H1 (cell line): ENCODE measurements around the gene PNLDC1. TPM values are rescaled to one million over a fixed set of nuclear protein-coding genes. Genes with fewer than 3 reads are reported as not detected.

Experiments used
- CTCF ChIA-PET: fragments of 300-600 bp; sonication (Branson Sonifier 250); formaldehyde crosslinking; loops from one replicate; lab custom pipeline; 2021; ENCODE audit not compliant: partially characterized antibody; lab: Charles Lee
- POLR2A ChIA-PET: fragments of 300-600 bp; sonication (Branson Sonifier 250); formaldehyde crosslinking; loops from one replicate; lab custom pipeline; 2021; ENCODE audit warnings: inconsistent platforms; ENCODE audit not compliant: partially characterized antibody; lab: Charles Lee
- DNase-seq, 2 experiments: peaks; one replicate each; pipeline versions ENCODE4 v3.0.0 to v3.0.0-alpha.2; 2010 to 2022; ENCODE audit warnings: low spot score in 2 of 2, low read depth in 1 of 2, mixed read lengths in 1 of 2
- FAIRE-seq: peaks from 2 replicates; lab custom pipeline; 2011; peaks lifted over from hg19 to GRCh38; lab: Jason Lieb, UNC
- H2AFZ ChIP-seq: 2 replicates; pipeline ENCODE4 v1.8.1; 2012; ENCODE audit warnings: low read length, inconsistent platforms
- H2AK5ac ChIP-seq: 2 replicates; pipeline ENCODE4 v1.6.1; 2013; ENCODE audit warnings: low read depth, low read length
- H2BK120ac ChIP-seq: replicated peaks from 2 replicates; pipeline ENCODE3; 2013; ENCODE audit warnings: low read depth, low read length, inconsistent platforms
- H2BK12ac ChIP-seq: 2 replicates; pipeline ENCODE4 v1.6.1; 2013; ENCODE audit warnings: low read depth, low read length
- H2BK15ac ChIP-seq: 2 replicates; pipeline ENCODE4 v1.6.1; 2013; ENCODE audit warnings: low read length
- H2BK20ac ChIP-seq: 2 replicates; pipeline ENCODE4 v1.6.1; 2013; ENCODE audit warnings: low read length
- H2BK5ac ChIP-seq: 2 replicates; pipeline ENCODE4 v1.6.1; 2013; ENCODE audit warnings: low read depth, low read length
- H3K14ac ChIP-seq: 2 replicates; pipeline ENCODE4 v1.6.1; 2013; ENCODE audit warnings: inconsistent platforms; ENCODE audit not compliant: insufficient read length
- H3K18ac ChIP-seq: 2 replicates; pipeline ENCODE4 v1.6.1; 2013; ENCODE audit warnings: low read length; ENCODE audit errors: extremely low read depth
- H3K23ac ChIP-seq: 2 replicates; pipeline ENCODE4 v1.6.1; 2013; ENCODE audit warnings: inconsistent platforms; ENCODE audit not compliant: insufficient read length
- H3K23me2 ChIP-seq: 2 replicates; pipeline ENCODE4 v1.6.1; 2013; ENCODE audit warnings: low read depth, low read length
- H3K27ac ChIP-seq: 2 replicates; pipeline ENCODE4 v1.6.1; 2011; ENCODE audit warnings: low read depth, low read length, inconsistent platforms
- H3K27me3 ChIP-seq, 4 experiments: replicated peaks in 1 of 4; 1 replicate in 1 of 4; 2 replicates in 3 of 4; pipeline versions ENCODE4 v1.6.1 to v1.8.1; 2011 to 2013; ENCODE audit warnings: low read length in 3 of 4, mild to moderate bottlenecking in 3 of 4, inconsistent platforms in 2 of 4, mixed read lengths in 2 of 4, moderate library complexity in 1 of 4; ENCODE audit not compliant: control insufficient read depth in 3 of 4, insufficient read depth in 3 of 4; ENCODE audit errors: extremely low read depth in 1 of 4
- H3K36me3 ChIP-seq, 4 experiments: 2 replicates each; pipeline versions ENCODE4 v1.6.1 to v1.8.1; 2011 to 2013; ENCODE audit warnings: mild to moderate bottlenecking in 4 of 4, low read length in 3 of 4, moderate library complexity in 2 of 4, control low read depth in 1 of 4, inconsistent platforms in 1 of 4; ENCODE audit not compliant: insufficient read depth in 4 of 4, control insufficient read depth in 2 of 4
- H3K4ac ChIP-seq: replicated peaks from 2 replicates; pipeline ENCODE3; 2013; ENCODE audit warnings: low read length, low read depth, mixed read lengths, inconsistent platforms; ENCODE audit not compliant: insufficient read length
- H3K4me1 ChIP-seq, 4 experiments: replicated peaks in 1 of 4; 1 replicate in 1 of 4; 2 replicates in 3 of 4; pipeline versions ENCODE4 v1.6.1 to v1.8.1; 2011 to 2013; ENCODE audit warnings: low read length in 3 of 4, inconsistent platforms in 2 of 4, mixed read lengths in 1 of 4; ENCODE audit not compliant: insufficient read depth in 4 of 4, control insufficient read depth in 3 of 4
- H3K4me2 ChIP-seq, 2 experiments: 2 replicates each; pipeline versions ENCODE4 v1.6.1 to v1.8.1; 2011 to 2013; ENCODE audit warnings: low read depth in 2 of 2, low read length in 2 of 2, control low read depth in 1 of 2, inconsistent platforms in 1 of 2, mild to moderate bottlenecking in 1 of 2; ENCODE audit not compliant: insufficient read depth in 1 of 2
- H3K4me3 ChIP-seq, 4 experiments: fragments of 200-600, 300-600 bp in 1 of 4; sonication (generic), shearing (Covaris generic), sonication (Bioruptor Twin) in 1 of 4; 2 replicates each; pipeline versions ENCODE4 v1.5.1 to v1.8.1; 2011 to 2016; ENCODE audit warnings: low read length in 4 of 4, low read depth in 3 of 4, control low read depth in 2 of 4, inconsistent platforms in 2 of 4, mild to moderate bottlenecking in 2 of 4, mixed read lengths in 1 of 4, moderate library complexity in 1 of 4; ENCODE audit not compliant: insufficient read depth in 2 of 4; ENCODE audit errors: extremely low read depth in 1 of 4
- H3K56ac ChIP-seq: replicated peaks from 2 replicates; pipeline ENCODE3; 2013; ENCODE audit warnings: low read depth, mild to moderate bottlenecking, mixed read lengths, low read length, inconsistent platforms; ENCODE audit not compliant: insufficient read length
- H3K79me1 ChIP-seq: 2 replicates; pipeline ENCODE4 v1.6.1; 2013; ENCODE audit warnings: low read depth, low read length, control low read depth
- H3K79me2 ChIP-seq, 2 experiments: 2 replicates each; pipeline versions ENCODE4 v1.6.1 to v1.8.1; 2012 to 2013; ENCODE audit warnings: low read length in 2 of 2, mild to moderate bottlenecking in 2 of 2, inconsistent platforms in 1 of 2; ENCODE audit not compliant: insufficient read depth in 2 of 2, control insufficient read depth in 1 of 2
- H3K9ac ChIP-seq, 4 experiments: replicated peaks in 1 of 4; 1 replicate in 1 of 4; 2 replicates in 3 of 4; pipeline versions ENCODE4 v1.6.1 to v1.8.1; 2011 to 2013; ENCODE audit warnings: low read depth in 3 of 4, low read length in 3 of 4, control low read depth in 2 of 4, mild to moderate bottlenecking in 2 of 4, moderate library complexity in 2 of 4, inconsistent platforms in 1 of 4; ENCODE audit errors: extremely low read depth in 1 of 4
- H3K9me3 ChIP-seq, 2 experiments: 2 replicates each; pipeline versions ENCODE4 v1.6.1 to v1.8.1; 2012 to 2013; ENCODE audit warnings: mild to moderate bottlenecking in 2 of 2, moderate library complexity in 2 of 2, control low read depth in 1 of 2, inconsistent platforms in 1 of 2, low read depth in 1 of 2, low read length in 1 of 2, mixed read lengths in 1 of 2; ENCODE audit not compliant: insufficient read depth in 2 of 2
- H4K20me1 ChIP-seq, 2 experiments: replicated peaks in 1 of 2; 2 replicates each; pipeline versions ENCODE3 to v1.8.1; 2011 to 2013; ENCODE audit warnings: inconsistent platforms in 2 of 2, low read length in 2 of 2, mild to moderate bottlenecking in 1 of 2; ENCODE audit not compliant: insufficient read depth in 2 of 2, control insufficient read depth in 1 of 2
- H4K5ac ChIP-seq: 2 replicates; pipeline ENCODE4 v1.6.1; 2013; ENCODE audit warnings: low read length, low read depth, mixed read lengths, inconsistent platforms; ENCODE audit not compliant: insufficient read length
- H4K8ac ChIP-seq: 2 replicates; pipeline ENCODE4 v1.8.0; 2013; ENCODE audit warnings: mild to moderate bottlenecking, moderate library complexity, low read length, inconsistent platforms; ENCODE audit not compliant: insufficient read depth; ENCODE audit errors: extremely low read depth
- H4K91ac ChIP-seq: replicated peaks from 2 replicates; pipeline ENCODE3; 2013; ENCODE audit warnings: low read length, mixed read lengths, inconsistent platforms; ENCODE audit not compliant: insufficient read length
- ATF3 ChIP-seq: IDR thresholded peaks from 2 replicates; pipeline ENCODE4 v1.6.1; 2011; ENCODE audit warnings: low read depth, mild to moderate bottlenecking, low read length; ENCODE audit not compliant: insufficient read depth
- CTCF ChIP-seq, 3 experiments: IDR thresholded peaks; 1 replicate in 2 of 3; 2 replicates in 1 of 3; pipeline versions ENCODE4 v1.5.1 to v1.6.1; 2011; ENCODE audit warnings: low read length in 3 of 3, mild to moderate bottlenecking in 3 of 3, inconsistent platforms in 2 of 3, low read depth in 1 of 3, moderate library complexity in 1 of 3; ENCODE audit not compliant: insufficient read depth in 1 of 3; ENCODE audit errors: control extremely low read depth in 1 of 3
- HDAC2 ChIP-seq, 2 experiments: fragments of 300-600 bp in 1 of 2; sonication (generic) in 1 of 2; IDR thresholded peaks; 2 replicates each; pipeline ENCODE4 v1.6.1; 2011 to 2012; ENCODE audit warnings: low read depth in 2 of 2, low read length in 2 of 2, mild to moderate bottlenecking in 2 of 2, moderate library complexity in 2 of 2, borderline replicate concordance in 1 of 2, inconsistent platforms in 1 of 2
- KDM1A ChIP-seq: fragments of 200-600, 300-600 bp; sonication (generic); IDR thresholded peaks from 2 replicates; pipeline ENCODE4 v1.7.1; 2016; ENCODE audit warnings: mild to moderate bottlenecking, low read length, borderline replicate concordance
- MAFK ChIP-seq: IDR thresholded peaks from 2 replicates; pipeline ENCODE4 v1.6.1; 2012; ENCODE audit warnings: low read depth, mild to moderate bottlenecking, improper control_type of control experiment, low read length
- PHF8 ChIP-seq: fragments of 200-600 bp; sonication (generic); conservative IDR thresholded peaks from 2 replicates; pipeline ENCODE4 v1.7.1; 2012; ENCODE audit warnings: low read depth, mild to moderate bottlenecking, inconsistent platforms, low read length, moderate library complexity
- RBBP5 ChIP-seq: IDR thresholded peaks from 2 replicates; pipeline ENCODE4 v1.7.1; 2012; ENCODE audit warnings: low read depth, mild to moderate bottlenecking, inconsistent platforms, low read length, moderate library complexity, borderline replicate concordance
- RFX5 ChIP-seq: IDR thresholded peaks from 2 replicates; pipeline ENCODE4 v1.6.1; 2011; ENCODE audit warnings: low read depth, low read length, improper control_type of control experiment, borderline replicate concordance
- SAP30 ChIP-seq: fragments of 300-600 bp; sonication (generic); IDR thresholded peaks from 2 replicates; pipeline ENCODE4 v1.7.1; 2012; ENCODE audit warnings: low read length, moderate library complexity, mild to moderate bottlenecking, inconsistent platforms; ENCODE audit not compliant: insufficient read depth, insufficient replicate concordance
- TEAD4 ChIP-seq: IDR thresholded peaks from 2 replicates; pipeline ENCODE4 v1.6.1; 2012; ENCODE audit warnings: low read depth, low read length, inconsistent platforms, mixed read lengths
- WGBS, 2 experiments: shearing (Covaris generic) in 1 of 2; methylation state at CpG; one replicate each; pipeline versions ENCODE4 v1.1.6 to v1.1.7; 2013 to 2015; ENCODE audit warnings: low lambda C conversion rate in 2 of 2, mixed read lengths in 2 of 2, inconsistent platforms in 1 of 2, low coverage in 1 of 2, missing lambda C conversion rate in 1 of 2; ENCODE audit not compliant: insufficient replicate concordance in 2 of 2, insufficient coverage in 1 of 2, insufficient read length in 1 of 2; ENCODE audit errors: extremely low coverage in 1 of 2, missing lambda C conversion rate in 1 of 2; 5-methylcytosine and 5-hydroxymethylcytosine counted together
- polyA plus RNA-seq, 7 experiments: library from polyadenylated mRNA; depleted of rRNA in 3 of 7; stranded (reverse) in 5 of 7; unstranded in 2 of 7; fragments of >200 nt in 5 of 7; fragments of 200-250 nt in 2 of 7; gene quantifications; 1 replicate in 5 of 7; 2 replicates in 1 of 7; 4 replicates in 1 of 7; pipeline versions ENCODE4 v1.2.1 to v1.2.3, GENCODE V29; 2011 to 2013; ENCODE audit warnings: missing spikeins in 2 of 7, mixed read lengths in 2 of 7
- total RNA-seq: library from RNA; stranded (reverse); fragmentation: NEBNext Ultra II Directional; extraction: Animal tissue kit (Norgen Biotek cat#: 25700); gene quantifications from 2 replicates; pipeline ENCODE4 v1.2.1, GENCODE V29; 2021

The PNLDC1 gene
- total and polyA plus RNA-seq, 2 of the 8 experiments (the other 6 are each of a cell fraction or from before 2014, with no cell fraction given), result 0.15 to 0.34 TPM

GRCh38 chr6:159797554-159797953 is 2.5 kb upstream of the PNLDC1 start:
- Histone ChIP-seq H2AFZ (no peak overlapping the region), H3K36me3 (peaks cover 1 to 46% (median 13%) of the 10 kb centered on the region in 4 experiments), H2BK12ac (no peak overlapping the region), H3K4me2 (no peak overlapping the region), H3K4me3 (no peak overlapping the region), H4K20me1 (peaks cover 0 to 2% of the 10 kb centered on the region in 2 experiments), H2BK120ac (no peak overlapping the region), H3K4me1 (no peaks in the 10 kb centered on the region), H3K23me2 (no peaks in the 10 kb centered on the region), H3K56ac (no peak overlapping the region), H3K4ac (no peak overlapping the region), H3K79me2 (peaks cover 0 to 18% of the 10 kb centered on the region in 2 experiments; a peak in 2 of 4 replicates), H3K18ac (no peak overlapping the region), H4K8ac (no peak overlapping the region), H3K9ac (no peak overlapping the region), H3K14ac (no peak overlapping the region), H4K91ac (no peak overlapping the region), H4K5ac (no peak overlapping the region), H2BK20ac (no peak overlapping the region), H3K27ac (no peak overlapping the region), H3K23ac (no peak overlapping the region), H3K9me3 (no peaks in the 10 kb centered on the region), H3K27me3 (no peaks in the 10 kb centered on the region), H2BK15ac (no peak overlapping the region), H3K79me1 (no peaks in the 10 kb centered on the region), H2BK5ac (no peak overlapping the region), H2AK5ac (no peak overlapping the region)
- ChIA-PET POLR2A (no interaction called here), CTCF (no interaction called here)
- DNase-seq, result no peak
- no peak for FAIRE-seq
- 15% methylated on average over 1 of the region's 1 CpG; no CpG with 5 or more reads in 1 of the 2 experiments for WGBS, 2 experiments
- TF ChIP-seq PHF8 (no peak), SAP30 (no peak), HDAC2 (IDR thresholded peaks at IDR 0.05; ENCODE audit: borderline replicate concordance in 1 of 2, low read depth in 2 of 2, low read length in 2 of 2) (no peak), CTCF (IDR thresholded peaks at IDR 0.05; ENCODE audit: control extremely low read depth in 1 of 3, insufficient read depth in 1 of 3, low read depth in 1 of 3, low read length in 3 of 3) (no peak), TEAD4 (no peak), KDM1A (no peak), ATF3 (no peak), RFX5 (no peak), RBBP5 (no peak), MAFK (no peak)
